Activated naive CD8-positive, alpha-beta T cell treated with anti-CD3 and anti-CD28 coated beads, Interleukin-2, amount 10 ng/mL, durations not matched to agents 7 days and 5 days (primary cell): Measurements from ENCODE around the gene DYNC2I2. TPM values are rescaled to one million over a fixed set of nuclear protein-coding genes. Genes with fewer than 3 reads are reported as not detected.

ENCODE experiments used
- ATAC-seq: fragments of 150-1000 bp; cut with Tn5 transposase; one replicate; pipeline ENCODE4 v1.10.0; 2021; ENCODE audit warnings: low read depth, moderate library complexity
- POLR2A ChIA-PET: fragments of 350-600 bp; sonication (Branson Sonifier 250); formaldehyde crosslinking; loops from one replicate; lab custom pipeline; 2021; ENCODE audit warnings: antibody characterized with exemption; lab: Charles Lee
- DNase-seq: peaks from one replicate; pipeline ENCODE4 v3.0.0; 2021
- H3K27ac Mint-ChIP-seq: one replicate; pipeline ENCODE4 v1.8.0; 2022; ENCODE audit warnings: mild to moderate bottlenecking, mixed read lengths
- H3K27me3 Mint-ChIP-seq: one replicate; pipeline ENCODE4 v1.8.0; 2022; ENCODE audit warnings: mild to moderate bottlenecking, moderate library complexity, mixed read lengths
- H3K36me3 Mint-ChIP-seq: one replicate; pipeline ENCODE4 v1.8.0; 2021; ENCODE audit warnings: mild to moderate bottlenecking, mixed read lengths
- H3K4me1 Mint-ChIP-seq: one replicate; pipeline ENCODE4 v1.8.0; 2021; ENCODE audit warnings: mixed read lengths
- H3K4me3 Mint-ChIP-seq: one replicate; pipeline ENCODE4 v1.8.0; 2022; ENCODE audit warnings: mild to moderate bottlenecking, moderate library complexity, mixed read lengths
- H3K9me3 Mint-ChIP-seq: one replicate; pipeline ENCODE4 v1.8.0; 2021; ENCODE audit warnings: mixed read lengths
- total RNA-seq, 2 experiments: library from RNA; stranded (reverse); gene quantifications; one replicate each; pipeline ENCODE4 v1.2.3, GENCODE V29; 2021

The DYNC2I2 gene
- total RNA-seq, 2 experiments from 2014 or later: 37.7 to 40.4 TPM

DNA sequence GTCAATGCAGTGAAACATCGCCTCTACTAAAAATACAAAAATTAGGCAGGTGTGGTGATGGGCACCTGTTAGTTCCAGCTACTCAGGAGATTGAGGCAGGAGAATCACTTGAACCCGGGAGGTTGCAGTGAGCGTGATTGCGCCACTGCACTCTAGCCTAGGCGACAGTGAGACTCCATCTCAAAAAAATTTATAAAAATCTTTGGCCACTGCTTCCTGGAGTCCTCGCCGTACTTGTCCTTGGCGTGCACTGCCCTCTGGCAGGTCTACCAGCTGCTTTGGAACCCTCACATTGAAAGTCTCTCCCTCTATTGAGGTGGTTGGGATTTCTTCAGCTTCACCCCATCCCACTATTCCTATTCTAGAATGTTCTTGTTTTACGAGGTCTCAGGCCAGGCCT lies 25.0 kb downstream of the DYNC2I2 start:
- POLR2A ChIA-PET: interaction anchor here (1.4 kb wide), 1 partner anchor 356 kb away, joined by 3 read pairs; the partner anchor contains the start of genes GOLGA2 and SWI5
- H3K27ac Mint-ChIP-seq: no peak overlapping the region

DNA sequence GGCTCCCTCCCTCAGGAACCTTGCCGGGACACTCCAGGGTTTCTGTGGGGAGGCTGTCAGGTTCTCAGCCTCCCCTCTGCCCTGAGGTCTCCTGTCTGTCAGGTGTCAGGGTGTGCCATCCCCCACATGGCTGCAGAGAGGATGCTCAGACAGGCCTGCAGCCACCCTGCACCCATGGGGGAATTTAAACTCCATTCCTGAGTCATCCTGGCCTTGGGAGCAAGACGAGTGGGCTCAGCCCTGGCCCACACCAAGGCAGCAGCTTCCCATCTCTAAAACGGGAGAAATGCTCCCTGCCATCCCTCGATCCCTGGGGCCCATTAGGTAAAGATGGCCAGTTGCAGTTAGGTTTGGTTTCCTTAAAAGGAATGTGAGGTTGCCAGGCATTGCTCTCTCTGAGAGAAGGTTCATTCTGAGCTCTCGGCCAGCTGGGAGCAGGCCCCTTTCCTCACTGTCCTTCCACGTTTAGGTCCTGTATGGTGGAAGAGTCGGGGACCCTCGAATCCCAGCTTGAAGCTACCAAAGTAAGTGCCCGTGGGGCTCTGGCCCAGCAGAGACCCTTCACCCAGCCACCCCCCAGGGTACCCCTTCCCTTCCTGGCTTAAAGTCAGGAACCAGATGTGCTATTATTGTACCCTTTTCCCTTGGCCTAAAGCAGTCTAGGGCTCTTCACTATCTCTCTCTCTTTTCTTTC lies 26.6 kb downstream of the DYNC2I2 start:
- no peaks in the 10 kb centered on the region for H3K9me3 Mint-ChIP-seq
- POLR2A ChIA-PET: no interaction called here
- H3K4me1 Mint-ChIP-seq: no peaks in the 10 kb centered on the region
- no peak overlapping the region for H3K27ac Mint-ChIP-seq
- H3K4me3 Mint-ChIP-seq: no peak overlapping the region
- DNase-seq (no peak), ATAC-seq (no peak)
- peaks cover 15% of the 10 kb centered on the region for H3K36me3 Mint-ChIP-seq
- no peaks in the 10 kb centered on the region for H3K27me3 Mint-ChIP-seq

More for the DNA sequence above, 25.0 kb downstream of the DYNC2I2 start:
- Mint-ChIP-seq H3K4me1 (no peaks in the 10 kb centered on the region), H3K36me3 (peaks cover 10% of the 10 kb centered on the region), H3K9me3 (no peaks in the 10 kb centered on the region), H3K27me3 (no peaks in the 10 kb centered on the region), H3K4me3 (no peak overlapping the region)
- ATAC-seq: no peak
- no peak for DNase-seq

- no peaks in the 10 kb centered on the region for H3K4me1 Mint-ChIP-seq
- POLR2A ChIA-PET: no interaction called here
- DNase-seq: no peak
Measured at GRCh38 chr9:128629136-128629535, 27.5 kb downstream of the DYNC2I2 start.

DNA sequence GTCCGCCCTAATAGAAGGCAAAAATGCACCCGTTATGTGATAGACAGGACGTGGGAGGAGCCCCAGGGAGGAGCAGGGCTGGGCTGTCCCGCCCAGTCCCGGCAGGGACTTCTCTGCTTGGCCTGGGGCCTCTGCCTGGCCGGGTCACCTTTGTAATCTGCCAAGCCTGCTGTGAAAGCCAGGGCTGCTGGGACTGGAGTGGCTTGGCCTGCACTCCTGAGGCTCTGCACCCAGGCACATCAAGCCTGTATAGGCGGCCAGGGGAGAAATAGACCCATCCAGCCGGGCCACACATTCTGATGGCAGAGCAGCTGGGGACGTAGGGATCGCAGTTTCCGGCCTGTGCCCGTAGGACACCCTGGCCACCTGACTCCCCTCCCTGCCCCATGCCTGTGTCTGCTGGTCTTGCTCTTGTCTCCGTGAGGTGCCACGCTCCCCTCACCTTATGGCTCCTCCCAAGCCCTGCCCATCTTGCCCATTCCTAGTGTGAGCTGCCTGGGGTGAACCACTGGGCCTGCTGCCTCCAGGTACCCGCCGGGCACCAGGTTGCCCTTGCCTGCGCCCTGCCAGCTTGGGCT lies 28.1 kb downstream of the DYNC2I2 start:
- H3K4me1 Mint-ChIP-seq: no peaks in the 10 kb centered on the region
- POLR2A ChIA-PET: no interaction called here
- H3K27me3 Mint-ChIP-seq: no peaks in the 10 kb centered on the region

More at GRCh38 chr9:128629136-128629535, 27.5 kb downstream of the DYNC2I2 start:
- no peak for ATAC-seq
- Mint-ChIP-seq H3K4me3 (no peak overlapping the region), H3K36me3 (peaks cover 18% of the 10 kb centered on the region), H3K27ac (no peak overlapping the region), H3K27me3 (no peaks in the 10 kb centered on the region), H3K9me3 (no peaks in the 10 kb centered on the region)

DNA sequence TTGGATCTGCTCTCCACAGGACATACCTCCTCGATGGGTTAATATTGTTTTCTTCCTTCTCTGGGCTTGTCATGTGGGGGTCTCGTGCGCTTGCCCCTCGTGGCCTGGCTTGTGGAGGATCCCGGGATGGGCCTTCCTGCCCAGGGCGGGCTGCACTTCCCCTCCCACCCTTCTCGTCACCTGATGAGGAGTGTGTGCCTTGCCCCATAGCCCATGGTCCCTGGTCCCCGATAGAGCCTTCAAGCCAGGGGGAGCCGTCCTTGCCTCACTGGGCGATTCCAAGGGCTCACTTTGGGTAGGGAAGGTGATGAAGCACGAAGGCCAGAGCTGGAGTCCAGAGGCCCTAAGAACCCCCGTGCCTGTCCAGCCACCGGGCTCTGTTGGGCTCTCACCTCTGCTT lies 28.7 kb downstream of the DYNC2I2 start:
- Mint-ChIP-seq H3K4me3 (no peak overlapping the region), H3K27ac (no peak overlapping the region)

More for the DNA sequence above, 28.1 kb downstream of the DYNC2I2 start:
- Mint-ChIP-seq H3K27ac (no peak overlapping the region), H3K36me3 (peaks cover 18% of the 10 kb centered on the region), H3K9me3 (no peaks in the 10 kb centered on the region), H3K4me3 (no peak overlapping the region)
- no peak for DNase-seq
- no peak for ATAC-seq

DNA sequence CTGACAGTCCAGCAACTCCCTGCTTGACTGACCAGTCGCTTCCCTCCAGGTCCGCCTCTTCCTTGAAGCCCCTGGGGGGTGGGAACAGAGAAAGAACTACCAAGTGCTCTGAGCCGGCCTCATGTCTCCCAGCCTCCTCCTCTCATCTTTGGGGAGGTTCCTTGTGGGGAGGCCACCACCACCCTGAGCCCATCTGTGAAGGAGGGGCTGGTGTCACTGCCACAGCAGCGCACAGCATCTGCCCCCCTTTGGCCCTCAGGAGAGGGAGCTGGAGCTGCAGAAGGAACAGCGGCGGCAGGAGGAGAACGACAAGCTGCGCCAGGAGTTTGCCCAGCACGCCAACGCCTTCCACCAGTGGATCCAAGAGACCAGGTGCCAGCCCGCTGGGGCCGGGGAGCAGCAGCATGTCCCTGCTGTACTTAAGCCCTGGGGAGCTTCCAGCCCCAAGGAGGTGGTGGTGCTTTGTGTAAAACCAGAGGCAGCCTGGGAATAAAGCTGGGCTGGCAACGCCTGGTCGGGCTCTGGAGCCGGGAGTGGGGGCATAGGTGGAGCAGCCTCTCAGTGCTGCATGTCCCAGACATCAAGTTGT lies 29.4 kb downstream of the DYNC2I2 start:
- ATAC-seq (no peak), DNase-seq (no peak)
- Mint-ChIP-seq H3K27ac (no peak overlapping the region), H3K4me1 (no peaks in the 10 kb centered on the region), H3K4me3 (no peak overlapping the region), H3K27me3 (no peaks in the 10 kb centered on the region), H3K36me3 (peaks cover 14% of the 10 kb centered on the region), H3K9me3 (no peaks in the 10 kb centered on the region)
- POLR2A ChIA-PET: no interaction called here

More for the DNA sequence above, 28.7 kb downstream of the DYNC2I2 start:
- DNase-seq (no peak), ATAC-seq (no peak)
- Mint-ChIP-seq H3K27me3 (no peaks in the 10 kb centered on the region), H3K36me3 (peaks cover 15% of the 10 kb centered on the region), H3K4me1 (no peaks in the 10 kb centered on the region), H3K9me3 (no peaks in the 10 kb centered on the region)
- POLR2A ChIA-PET: no interaction called here

DNA sequence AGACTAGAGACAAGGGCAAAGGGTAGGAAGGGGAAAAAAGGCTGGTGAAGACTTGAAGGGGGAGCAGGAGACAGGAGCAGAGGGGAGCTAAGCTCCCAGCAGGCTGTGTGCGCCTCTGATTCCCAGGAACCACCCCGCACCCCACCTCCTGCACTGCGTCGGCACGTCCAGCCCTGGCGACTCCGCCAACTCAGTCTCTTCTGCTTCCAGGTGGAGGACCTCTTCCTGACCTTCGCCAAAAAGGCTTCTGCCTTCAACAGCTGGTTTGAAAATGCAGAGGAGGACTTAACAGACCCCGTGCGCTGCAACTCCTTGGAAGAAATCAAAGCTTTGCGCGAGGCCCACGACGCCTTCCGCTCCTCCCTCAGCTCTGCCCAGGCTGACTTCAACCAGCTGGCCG lies 30.5 kb downstream of the DYNC2I2 start:
- no peak overlapping the region for H3K4me3 Mint-ChIP-seq
- no peak for ATAC-seq

DNA sequence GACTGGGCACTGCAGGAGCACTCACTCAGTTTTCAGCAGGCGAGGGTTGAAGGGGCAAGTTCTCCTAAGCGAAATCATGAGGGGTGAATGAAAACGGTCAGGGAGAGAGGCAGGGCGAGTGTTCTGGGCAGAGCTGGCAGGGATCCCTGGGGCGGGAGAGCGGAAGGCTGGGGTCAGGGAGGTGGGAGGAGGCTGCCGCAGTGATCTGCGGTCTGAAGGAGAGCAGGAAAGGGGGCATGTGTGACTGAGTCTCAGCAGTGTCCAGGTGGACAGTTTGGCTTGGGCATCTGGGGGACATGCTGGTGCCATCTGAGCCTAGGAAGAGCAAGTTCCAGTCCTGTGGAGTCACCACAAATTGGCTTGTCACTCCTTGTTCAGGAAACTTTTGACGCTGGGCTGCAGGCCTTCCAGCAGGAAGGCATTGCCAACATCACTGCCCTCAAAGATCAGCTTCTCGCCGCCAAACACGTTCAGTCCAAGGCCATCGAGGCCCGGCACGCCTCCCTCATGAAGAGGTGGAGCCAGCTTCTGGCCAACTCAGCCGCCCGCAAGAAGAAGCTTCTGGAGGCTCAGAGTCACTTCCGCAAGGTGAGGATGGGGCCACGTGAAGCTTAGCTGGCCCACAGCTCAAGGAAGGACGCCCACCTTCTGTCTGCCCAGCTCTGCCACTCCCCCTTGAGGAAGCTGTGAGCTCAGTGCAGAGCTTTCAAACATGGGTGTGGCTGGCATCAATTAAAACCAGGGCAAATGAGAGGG lies 31.1 kb downstream of the DYNC2I2 start:
- DNase-seq: no peak
- H3K9me3 Mint-ChIP-seq: no peaks in the 10 kb centered on the region
- H3K27me3 Mint-ChIP-seq: no peaks in the 10 kb centered on the region
- H3K4me3 Mint-ChIP-seq: no peak overlapping the region
- H3K27ac Mint-ChIP-seq: no peak overlapping the region
- POLR2A ChIA-PET: no interaction called here
- peaks cover 25% of the 10 kb centered on the region for H3K36me3 Mint-ChIP-seq
- no peaks in the 10 kb centered on the region for H3K4me1 Mint-ChIP-seq
- no peak for ATAC-seq

More for the DNA sequence above, 30.5 kb downstream of the DYNC2I2 start:
- Mint-ChIP-seq H3K36me3 (peaks cover 21% of the 10 kb centered on the region), H3K4me1 (no peaks in the 10 kb centered on the region), H3K9me3 (no peaks in the 10 kb centered on the region), H3K27ac (no peak overlapping the region), H3K27me3 (no peaks in the 10 kb centered on the region)
- no peak for DNase-seq
- POLR2A ChIA-PET: no interaction called here

DNA sequence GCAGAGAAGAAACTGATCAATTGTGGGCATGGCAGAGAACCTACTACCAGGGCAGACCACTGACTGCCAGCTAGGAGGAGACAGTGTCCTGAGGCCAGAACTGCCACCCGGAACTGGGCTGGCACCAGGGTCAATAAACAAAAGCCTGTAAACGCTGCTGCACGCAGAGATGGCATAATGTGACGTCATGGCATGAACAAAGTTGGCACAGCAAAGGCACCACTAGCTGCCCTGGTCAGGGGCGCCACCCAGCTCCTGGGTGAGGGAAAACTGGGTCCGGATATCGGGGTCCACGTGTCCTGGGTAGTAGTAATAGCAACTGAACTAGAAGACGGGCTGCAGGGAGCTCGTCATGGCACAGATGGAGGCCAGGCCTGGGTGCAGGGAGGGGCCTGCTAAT lies 32.1 kb downstream of the DYNC2I2 start:
- H3K4me1 Mint-ChIP-seq: no peaks in the 10 kb centered on the region
- no peak for ATAC-seq
- DNase-seq: no peak
- POLR2A ChIA-PET: interaction anchor here (0.6 kb wide), 1 partner anchor 312 kb away, joined by 3 read pairs; no protein-coding TSS in a partner anchor
- H3K4me3 Mint-ChIP-seq: no peak overlapping the region
- no peak overlapping the region for H3K27ac Mint-ChIP-seq
- no peaks in the 10 kb centered on the region for H3K9me3 Mint-ChIP-seq
- H3K36me3 Mint-ChIP-seq: peaks cover 31% of the 10 kb centered on the region
- H3K27me3 Mint-ChIP-seq: no peaks in the 10 kb centered on the region

GRCh38 chr9:128621730-128622455 lies 34.8 kb downstream of the DYNC2I2 start:
- Mint-ChIP-seq H3K27me3 (no peaks in the 10 kb centered on the region), H3K4me3 (no peak overlapping the region), H3K4me1 (no peaks in the 10 kb centered on the region), H3K36me3 (peaks cover 36% of the 10 kb centered on the region), H3K27ac (no peak overlapping the region), H3K9me3 (no peaks in the 10 kb centered on the region)
- ATAC-seq (no peak), DNase-seq (no peak)
- POLR2A ChIA-PET: no interaction called here

DNA sequence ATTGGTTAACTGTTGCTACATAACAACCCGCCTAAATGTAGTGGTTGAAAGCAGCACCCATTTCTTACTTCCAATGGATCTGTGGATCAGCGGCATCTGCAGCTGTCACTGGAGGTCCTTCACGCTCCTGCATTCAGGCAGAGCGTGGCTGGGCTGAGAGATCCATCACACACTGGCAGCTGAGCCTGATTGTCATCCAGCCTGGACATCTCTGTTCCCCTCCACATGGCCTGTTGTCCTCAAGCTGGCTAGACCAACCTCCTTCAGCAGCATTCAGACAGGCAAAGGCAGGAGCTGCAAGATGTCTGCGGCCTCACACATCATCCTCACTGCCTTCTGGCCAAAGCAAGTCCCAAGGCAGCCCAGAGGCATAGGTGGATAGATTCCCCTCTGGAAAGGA lies 36.9 kb downstream of the DYNC2I2 start:
- Mint-ChIP-seq H3K4me3 (no peak overlapping the region), H3K27ac (no peak overlapping the region), H3K9me3 (no peaks in the 10 kb centered on the region), H3K27me3 (no peaks in the 10 kb centered on the region), H3K4me1 (no peaks in the 10 kb centered on the region), H3K36me3 (peaks cover 33% of the 10 kb centered on the region)
- no peak for ATAC-seq
- POLR2A ChIA-PET: no interaction called here
- DNase-seq: no peak

- H3K27ac Mint-ChIP-seq: no peak overlapping the region
- POLR2A ChIA-PET: no interaction called here
Measured at GRCh38 chr9:128619127-128619526, 37.5 kb downstream of the DYNC2I2 start.

GRCh38 chr9:128617943-128618342 lies 38.7 kb downstream of the DYNC2I2 start:
- H3K9me3 Mint-ChIP-seq: no peaks in the 10 kb centered on the region
- no peak overlapping the region for H3K27ac Mint-ChIP-seq
- POLR2A ChIA-PET: interaction anchor here (0.5 kb wide), 1 partner anchor 19 kb away, joined by 5 read pairs; no protein-coding TSS in a partner anchor
- H3K36me3 Mint-ChIP-seq: peaks cover 36% of the 10 kb centered on the region
- no peaks in the 10 kb centered on the region for H3K27me3 Mint-ChIP-seq
- ATAC-seq (no peak), DNase-seq (no peak)
- H3K4me3 Mint-ChIP-seq: no peak overlapping the region
- H3K4me1 Mint-ChIP-seq: no peaks in the 10 kb centered on the region

More at GRCh38 chr9:128619127-128619526, 37.5 kb downstream of the DYNC2I2 start:
- Mint-ChIP-seq H3K4me1 (no peaks in the 10 kb centered on the region), H3K9me3 (no peaks in the 10 kb centered on the region), H3K4me3 (no peak overlapping the region), H3K36me3 (peaks cover 33% of the 10 kb centered on the region), H3K27me3 (no peaks in the 10 kb centered on the region)
- ATAC-seq (no peak), DNase-seq (no peak)
